Ishikawa (cell line): ENCODE results near the gene MKLN1.

Experiments used
- CEBPB ChIP-seq: IDR thresholded peaks from 2 replicates; pipeline ENCODE4 v1.6.1; 2012
- EP300 ChIP-seq: IDR thresholded peaks from 2 replicates; pipeline ENCODE4 v1.6.1; 2012; ENCODE audit warnings: borderline replicate concordance
- FOXM1 ChIP-seq: IDR thresholded peaks from 2 replicates; pipeline ENCODE4 v1.6.1; 2012; ENCODE audit warnings: low read depth, borderline replicate concordance
- MAX ChIP-seq: IDR thresholded peaks from 2 replicates; pipeline ENCODE4 v1.6.1; 2012
- REST ChIP-seq: IDR thresholded peaks from 2 replicates; pipeline ENCODE4 v1.6.1; 2012; ENCODE audit warnings: low read depth, mild to moderate bottlenecking
- TAF1 ChIP-seq: IDR thresholded peaks from 2 replicates; pipeline ENCODE4 v1.6.1; 2012; ENCODE audit warnings: low read depth, mild to moderate bottlenecking
- TEAD4 ChIP-seq: IDR thresholded peaks from 2 replicates; pipeline ENCODE4 v1.6.1; 2012
- USF1 ChIP-seq: IDR thresholded peaks from 2 replicates; pipeline ENCODE4 v1.6.1; 2012
- YY1 ChIP-seq: IDR thresholded peaks from 2 replicates; pipeline ENCODE4 v1.6.1; 2012; ENCODE audit warnings: low read depth
- ZBTB7A ChIP-seq: IDR thresholded peaks from 2 replicates; pipeline ENCODE4 v1.6.1; 2012; ENCODE audit warnings: low read depth

- TF ChIP-seq FOXM1 (no peak), CEBPB (no peak), USF1 (no peak), MAX (no peak), REST (no peak), TAF1 (no peak), TEAD4 (no peak), YY1 (no peak), EP300 (no peak), ZBTB7A (no peak)
These were observed 126.8 kb downstream of the MKLN1 start for GRCh38 chr7:131454498-131454897.
